Lung (tissue), 12 donors: ENCODE data around the gene ALS2. TPM values are rescaled to one million over a fixed set of nuclear protein-coding genes. Genes with fewer than 3 reads are reported as not detected.

Experiments
- ATAC-seq: fragments of 200-7000 bp; cut with Tn5 transposase; one replicate; pipeline ENCODE4 v1.9.1; 2020; ENCODE audit warnings: moderate number of reproducible peaks; ENCODE audit not compliant: insufficient read depth, low FRiP score
- DNase-seq, 3 donors: peaks; one replicate each; pipeline ENCODE4 v3.0.0-alpha.2; 2013 to 2017
- H3K27ac ChIP-seq, 2 donors: one replicate each; pipeline ENCODE4 v1.5.1; 2013; ENCODE audit warnings: mild to moderate bottlenecking in 2 of 2, moderate library complexity in 2 of 2, control low read depth in 1 of 2, inconsistent platforms in 1 of 2, low read depth in 1 of 2, low read length in 1 of 2
- H3K27me3 ChIP-seq, 3 donors: one replicate each; pipeline ENCODE4 v1.5.1; 2013; ENCODE audit warnings: low read length in 2 of 3; ENCODE audit not compliant: control insufficient read depth in 3 of 3, insufficient read depth in 3 of 3
- H3K36me3 ChIP-seq, 4 donors: one replicate each; pipeline ENCODE4 v1.5.1; 2013; ENCODE audit warnings: low read length in 4 of 4, mild to moderate bottlenecking in 1 of 4, moderate library complexity in 1 of 4; ENCODE audit not compliant: control insufficient read depth in 4 of 4, insufficient read depth in 4 of 4
- H3K4me1 ChIP-seq, 5 donors: one replicate each; pipeline ENCODE4 v1.5.1; 2013; ENCODE audit warnings: low read length in 5 of 5, mild to moderate bottlenecking in 2 of 5, moderate library complexity in 1 of 5; ENCODE audit not compliant: control insufficient read depth in 5 of 5, insufficient read depth in 5 of 5
- H3K4me3 ChIP-seq: one replicate; pipeline ENCODE4 v1.5.1; 2013; ENCODE audit warnings: mild to moderate bottlenecking, control low read depth, moderate library complexity
- H3K9ac ChIP-seq, 2 donors: one replicate each; pipeline ENCODE4 v1.5.1; 2013; ENCODE audit warnings: low read length in 2 of 2, control low read depth in 1 of 2; ENCODE audit not compliant: insufficient read depth in 1 of 2
- H3K9me3 ChIP-seq, 4 donors: one replicate each; pipeline ENCODE4 v1.5.1; 2013; ENCODE audit warnings: low read length in 3 of 4, mild to moderate bottlenecking in 1 of 4, moderate library complexity in 1 of 4; ENCODE audit not compliant: control insufficient read depth in 4 of 4, insufficient read depth in 3 of 4
- CTCF ChIP-seq: IDR thresholded peaks from 2 replicates; pipeline ENCODE4 v1.5.1; 2012; ENCODE audit warnings: mild to moderate bottlenecking; ENCODE audit errors: control extremely low read depth, extremely low read depth
- WGBS, 2 donors: extraction: QIAGEN DNeasy Blood & Tissue Kit; methylation state at CpG; one replicate each; pipeline ENCODE4 v1.1.7; 2013; 5-methylcytosine and 5-hydroxymethylcytosine counted together
- polyA plus RNA-seq, 2 donors: library from polyadenylated mRNA; stranded (reverse); fragments of 200-250 nt; gene quantifications; one replicate each; pipeline ENCODE4 v1.2.1, GENCODE V29; 2013
- total RNA-seq, 2 donors: library from RNA; depleted of rRNA in 1 of 2; stranded (reverse); fragments of >200 nt in 1 of 2; gene quantifications; one replicate each; pipeline ENCODE4 v1.2.1, GENCODE V29; 2014 to 2021
- donor health status: control.
- donor health status: control.
- donor health status: Bipolar disorder and iron deficiency.
- donor health status: healthy.
- donor health status: DM: yes; HTN: yes; CAD: no.

ALS2 gene
- total and polyA plus RNA-seq, 4 donors, result 6.1 to 34.6 (median 15.3) TPM

GRCh38 chr2:201664334-201664733 lies 116.4 kb downstream of the ALS2 start:
- H3K36me3 ChIP-seq, result no peaks in the 10 kb centered on the region

GRCh38 chr2:201661366-201661765 lies 119.4 kb downstream of the ALS2 start:
- TF ChIP-seq CTCF, result no peak
- no peaks in the 10 kb centered on the region for H3K4me1 ChIP-seq

More at GRCh38 chr2:201664334-201664733, 116.4 kb downstream of the ALS2 start:
- Histone ChIP-seq H3K4me1 (no peaks in the 10 kb centered on the region), H3K4me3 (no peak overlapping the region), H3K9ac (no peak overlapping the region), H3K27me3 (no peaks in the 10 kb centered on the region), H3K27ac (no peak overlapping the region), H3K9me3 (peaks cover 0 to 4% (median 0%) of the 10 kb centered on the region in 4 donors)
- TF ChIP-seq CTCF, result no peak
- DNase-seq, result no peak
- WGBS, 2 donors, result 80% methylated on average over 8 of the region's 8 CpGs
- no peak for ATAC-seq

GRCh38 chr2:201660293-201660895 lies 120.3 kb downstream of the ALS2 start:
- no peak for ATAC-seq
- no peak overlapping the region for H3K9ac ChIP-seq
- H3K9me3 ChIP-seq, result no peaks in the 10 kb centered on the region

More at GRCh38 chr2:201661366-201661765, 119.4 kb downstream of the ALS2 start:
- no peak overlapping the region for H3K4me3 ChIP-seq
- no peaks in the 10 kb centered on the region for H3K9me3 ChIP-seq
- DNase-seq (no peak), ATAC-seq (no peak)
- no peaks in the 10 kb centered on the region for H3K36me3 ChIP-seq
- H3K9ac ChIP-seq, result no peak overlapping the region
- H3K27ac ChIP-seq, result no peak overlapping the region
- WGBS, 2 donors, result 34 to 35% methylated on average over 5 of the region's 5 CpGs
- no peaks in the 10 kb centered on the region for H3K27me3 ChIP-seq

More at GRCh38 chr2:201660293-201660895, 120.3 kb downstream of the ALS2 start:
- TF ChIP-seq CTCF, result no peak
- no peak overlapping the region for H3K4me3 ChIP-seq
- no peaks in the 10 kb centered on the region for H3K27me3 ChIP-seq
- no peak for DNase-seq
- 56 to 61% methylated on average over 5 of the region's 5 CpGs for WGBS, 2 donors
- no peaks in the 10 kb centered on the region for H3K36me3 ChIP-seq
- no peak overlapping the region for H3K27ac ChIP-seq
- H3K4me1 ChIP-seq, result no peaks in the 10 kb centered on the region
